ENCODE data around the gene OGDHL.
"Not testable (repeated sequence)": the region's sequence is repeated elsewhere in the genome, so short reads cannot be mapped to it uniquely, and the experiment has no call there.

OGDHL gene

DNA sequence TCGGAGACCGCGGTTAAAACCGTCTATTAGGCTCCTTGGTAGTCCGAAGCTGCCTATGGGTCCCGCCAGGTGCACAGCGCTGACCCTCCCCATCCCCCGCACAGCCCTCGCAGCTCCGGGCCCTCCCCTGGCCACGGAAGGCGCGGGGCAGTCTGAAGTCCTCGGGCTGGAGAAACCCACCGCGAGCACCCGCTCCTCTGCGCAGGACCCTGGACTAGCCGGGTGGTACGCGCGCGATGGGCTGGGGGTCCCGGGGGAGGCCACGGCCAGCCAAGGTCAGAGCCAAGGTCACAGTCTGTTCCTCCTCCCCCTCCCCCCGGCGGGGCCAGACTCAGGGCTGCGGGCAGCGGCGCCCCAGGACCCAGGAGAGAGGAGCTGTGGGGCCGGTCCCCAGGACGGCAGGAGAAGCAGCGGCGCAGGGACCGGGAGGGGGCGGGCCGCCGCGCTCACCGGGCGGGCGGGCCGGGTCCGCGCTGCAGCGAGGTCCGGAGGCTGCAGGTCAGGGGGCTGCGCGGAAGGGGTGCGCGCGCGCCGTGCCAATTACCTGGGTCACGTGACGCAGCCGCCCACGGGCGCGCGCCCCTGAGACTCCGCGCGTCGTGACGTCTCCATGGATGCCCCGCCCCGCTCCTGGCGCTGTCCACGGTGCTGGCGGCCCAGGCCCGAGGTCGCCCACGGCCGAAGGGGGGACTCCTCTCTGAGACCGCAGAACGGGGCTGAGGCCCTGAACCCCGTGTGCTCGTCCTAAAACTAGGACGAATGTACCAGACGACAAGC lies at the start of gene OGDHL:
Gene OGDHL, minus strand, starts transcription at position 535 of the 777 bp plus-strand sequence. CDS start 3,731 bp downstream, outside the sequence.
- no peak for FAIRE-seq
- peak; percentile 61 for DNase-seq (ENCODE audit: insufficient read length, low spot score)
- no peak for TF ChIP-seq POLR2A (IDR thresholded peaks at IDR 0.05; ENCODE audit: low read depth, low read length)

DNA sequence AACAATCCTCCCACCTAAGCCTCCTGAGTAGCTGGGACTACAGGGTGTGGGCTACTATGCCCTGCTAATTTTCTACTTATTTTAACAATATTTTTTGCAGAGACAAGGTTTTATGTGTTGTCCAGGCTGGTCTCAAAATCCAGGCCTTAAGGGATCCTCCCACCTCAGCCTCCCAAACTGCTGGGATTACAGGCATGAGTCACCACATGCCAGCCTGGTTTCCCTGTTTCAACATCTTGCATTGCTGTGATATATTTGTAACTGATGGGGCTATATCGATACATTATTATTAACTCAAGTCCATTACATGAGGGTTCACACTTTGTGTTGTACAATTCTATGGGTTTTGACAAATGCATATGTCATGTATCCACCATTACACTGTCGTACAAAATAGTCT lies 41.9 kb upstream of the OGDHL start:
- no peak for TF ChIP-seq POLR2A (IDR thresholded peaks at IDR 0.05; ENCODE audit: low read depth, low read length)
- FAIRE-seq, result no peak

DNA sequence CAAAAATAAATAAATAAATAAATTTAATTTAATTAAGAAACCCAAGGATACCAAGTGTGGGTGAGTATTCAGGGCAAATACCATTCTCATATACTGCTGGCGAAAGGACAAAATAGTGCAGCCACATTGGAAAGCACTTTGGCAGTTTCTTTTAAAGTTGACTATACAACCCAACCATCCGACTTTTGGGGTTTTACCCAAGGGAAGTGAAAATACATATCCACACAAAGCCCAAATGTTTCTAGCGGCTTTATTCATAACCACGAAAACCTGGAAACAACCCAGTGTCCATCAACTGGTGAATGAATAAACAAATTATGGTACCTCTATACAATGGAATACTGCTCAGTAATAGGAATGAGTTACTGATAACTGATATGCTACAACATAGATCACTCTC lies 36.2 kb upstream of the OGDHL start:
- FAIRE-seq, result no peak
- no peak for DNase-seq (ENCODE audit: insufficient read length, low spot score)
- TF ChIP-seq POLR2A (IDR thresholded peaks at IDR 0.05; ENCODE audit: low read depth, low read length), result no peak

More for the DNA sequence above, 41.9 kb upstream of the OGDHL start:
- no peak for DNase-seq (ENCODE audit: insufficient read length, low spot score)

DNA sequence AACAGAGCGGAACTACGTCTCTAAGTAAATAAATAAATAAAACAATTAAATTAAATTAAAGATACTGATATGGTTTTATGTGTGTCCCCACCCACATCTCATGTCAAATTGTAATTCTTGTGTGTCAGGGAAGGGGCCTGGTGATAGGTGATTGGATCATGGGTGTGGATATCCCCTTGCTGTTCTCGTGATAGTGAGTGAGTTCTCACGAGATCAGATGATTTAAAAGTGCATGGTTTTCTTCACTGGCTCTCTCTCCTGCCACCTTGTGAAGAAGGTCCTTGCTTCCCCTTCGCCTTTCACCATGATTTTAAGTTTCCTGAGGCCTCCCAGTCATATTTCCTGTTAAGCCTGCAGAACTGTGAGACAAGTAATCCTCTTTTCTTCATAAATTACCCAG lies 29.0 kb upstream of the OGDHL start:
- no peak for FAIRE-seq
- no peak for DNase-seq (ENCODE audit: insufficient read length, low spot score)
- TF ChIP-seq POLR2A (IDR thresholded peaks at IDR 0.05; ENCODE audit: low read depth, low read length), result no peak

DNA sequence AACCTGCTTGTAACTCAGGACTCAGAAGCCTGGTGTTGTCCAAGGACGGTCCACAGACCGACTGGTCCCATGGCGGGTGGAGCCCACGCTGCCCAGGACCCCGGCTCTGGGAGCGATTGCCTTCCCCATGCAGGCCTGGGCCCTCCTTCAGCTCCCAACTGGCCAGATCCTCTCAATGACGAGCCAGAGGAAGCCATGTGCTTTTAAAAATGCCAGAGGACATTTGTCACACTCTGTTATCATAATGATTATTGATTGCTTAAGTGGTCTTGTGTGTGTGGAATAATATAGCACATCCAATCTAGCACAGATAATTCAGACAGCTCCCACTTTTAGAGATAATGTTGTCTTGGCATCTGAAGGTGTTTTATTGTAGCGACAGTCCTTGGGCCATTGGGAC lies 22.6 kb upstream of the OGDHL start:
- no peak for TF ChIP-seq POLR2A (IDR thresholded peaks at IDR 0.05; ENCODE audit: low read depth, low read length)
- FAIRE-seq, result no peak
- DNase-seq (ENCODE audit: insufficient read length, low spot score), result no peak

DNA sequence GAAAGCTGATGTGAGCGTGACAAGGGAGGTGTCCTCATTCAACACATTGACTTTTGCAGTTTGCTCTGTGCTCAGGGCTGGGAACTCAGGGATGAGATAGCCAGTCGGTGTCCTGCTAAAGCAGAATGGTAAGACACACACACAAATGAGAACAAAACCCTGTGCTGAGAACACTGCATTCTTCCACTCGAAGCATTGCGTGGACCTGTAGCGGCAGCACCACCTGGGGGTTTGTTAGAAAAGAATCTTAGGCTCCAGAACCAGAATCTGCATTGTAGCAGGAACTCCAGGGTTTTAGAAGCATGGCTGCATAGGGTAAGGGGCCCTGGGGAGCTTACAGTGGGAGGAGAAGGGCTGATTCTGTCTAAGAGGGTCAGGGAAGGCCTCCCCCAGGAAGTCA lies 21.5 kb upstream of the OGDHL start:
- no peak for FAIRE-seq
- no peak for DNase-seq (ENCODE audit: insufficient read length, low spot score)
- no peak for TF ChIP-seq POLR2A (IDR thresholded peaks at IDR 0.05; ENCODE audit: low read depth, low read length)

DNA sequence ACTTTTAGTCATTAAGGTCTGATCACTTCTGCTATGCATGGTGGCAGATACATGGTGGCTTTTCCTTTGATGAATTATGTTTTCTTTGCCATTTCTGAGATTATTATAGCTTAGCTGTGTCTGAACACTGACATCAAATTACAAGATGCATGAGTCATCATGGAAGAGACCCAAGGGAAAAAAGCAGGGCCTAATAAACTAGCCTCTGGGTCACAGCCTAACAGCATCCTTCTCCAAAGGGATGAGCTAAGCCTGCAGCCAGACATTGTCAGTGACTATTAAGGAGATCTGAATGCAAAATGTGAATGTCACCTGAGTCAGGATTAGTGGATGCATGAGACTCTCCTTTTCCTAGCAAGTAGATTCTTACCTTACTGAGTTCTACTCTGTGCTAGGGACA lies 19.1 kb upstream of the OGDHL start:
- no peak for FAIRE-seq
- TF ChIP-seq POLR2A (IDR thresholded peaks at IDR 0.05; ENCODE audit: low read depth, low read length), result no peak
- no peak for DNase-seq (ENCODE audit: insufficient read length, low spot score)

DNA sequence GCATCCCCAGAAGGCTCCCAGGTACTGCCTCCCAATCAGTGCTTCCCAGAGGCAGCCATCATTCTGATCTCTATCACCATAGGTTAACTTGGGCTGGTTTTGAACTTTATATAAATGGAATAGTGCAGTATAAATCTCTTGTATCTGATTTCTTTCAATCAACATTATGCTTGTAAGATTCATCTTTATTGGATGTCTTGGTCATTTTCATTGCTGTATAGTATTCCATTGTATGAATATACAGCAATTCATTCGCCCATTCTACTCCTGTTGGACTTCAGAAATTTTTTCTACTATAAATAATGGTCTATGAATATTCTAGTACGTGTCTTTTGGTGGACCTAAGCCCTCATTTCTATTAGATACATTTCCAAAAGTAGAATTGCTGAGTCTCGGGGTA lies 16.1 kb upstream of the OGDHL start:
- FAIRE-seq (no peak), DNase-seq (ENCODE audit: insufficient read length, low spot score) (no peak)
- TF ChIP-seq POLR2A (IDR thresholded peaks at IDR 0.05; ENCODE audit: low read depth, low read length), result no peak

DNA sequence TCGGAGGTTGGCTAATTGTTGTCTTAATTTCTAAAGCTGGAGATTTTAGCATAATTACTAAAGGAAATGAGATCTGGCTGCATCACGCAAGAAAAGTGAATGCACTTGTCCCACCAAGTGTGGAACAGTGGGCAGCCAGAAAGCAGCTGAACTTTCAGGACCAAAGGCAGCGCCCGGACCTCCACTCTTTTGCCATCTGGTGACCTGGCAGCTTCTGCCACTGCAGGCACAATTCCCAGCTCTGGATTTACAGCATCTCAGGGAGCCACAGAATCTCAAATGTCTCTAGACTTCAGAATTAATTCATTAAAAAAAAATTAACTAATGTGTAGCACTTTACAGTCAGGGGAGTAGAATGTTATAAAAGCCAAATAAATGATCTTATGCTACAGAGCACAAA lies 14.7 kb upstream of the OGDHL start:
- DNase-seq (ENCODE audit: insufficient read length, low spot score) (no peak), FAIRE-seq (no peak)
- TF ChIP-seq POLR2A (IDR thresholded peaks at IDR 0.05; ENCODE audit: low read depth, low read length), result no peak

DNA sequence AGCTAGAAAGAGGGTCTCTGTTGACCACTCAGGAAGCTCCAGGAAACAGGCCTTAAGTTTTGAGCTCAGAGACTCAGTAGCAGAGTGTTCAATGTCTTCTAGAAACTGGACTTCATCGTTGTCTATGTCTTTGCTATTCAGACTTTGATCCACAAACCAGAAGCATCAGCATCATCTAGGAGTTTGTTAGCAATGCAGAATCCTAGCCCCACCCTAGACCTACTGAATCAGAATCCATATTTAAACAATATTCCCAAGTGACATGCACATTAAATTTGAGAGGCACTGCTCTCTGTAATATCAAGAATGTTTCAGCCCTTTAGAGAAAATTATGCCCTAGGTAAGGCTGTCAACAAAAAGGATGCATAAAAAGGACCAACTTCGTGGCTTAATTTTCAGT lies 12.9 kb upstream of the OGDHL start:
- DNase-seq (ENCODE audit: insufficient read length, low spot score), result no peak
- no peak for FAIRE-seq
- no peak for TF ChIP-seq POLR2A (IDR thresholded peaks at IDR 0.05; ENCODE audit: low read depth, low read length)

DNA sequence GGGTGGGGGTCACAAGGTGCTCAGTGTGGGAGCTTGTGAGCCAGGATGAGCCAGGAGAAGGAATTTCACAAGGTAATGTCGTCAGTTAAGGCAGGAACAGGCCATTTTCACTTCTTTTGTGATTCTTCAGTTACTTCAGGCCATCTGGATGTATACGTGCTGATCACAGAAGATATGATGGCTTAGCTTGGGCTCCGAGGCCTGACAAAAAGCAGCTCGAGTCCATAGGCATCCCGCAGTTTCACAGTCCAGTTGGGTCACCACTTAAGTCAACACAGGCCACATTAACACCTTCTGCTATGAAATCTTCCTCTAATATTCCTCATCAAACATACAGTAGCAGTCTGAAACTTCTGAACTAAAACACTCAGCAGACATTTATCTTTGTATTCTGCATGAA lies 10.8 kb upstream of the OGDHL start:
- not testable (repeated sequence) for DNase-seq (ENCODE audit: insufficient read length, low spot score); FAIRE-seq

DNA sequence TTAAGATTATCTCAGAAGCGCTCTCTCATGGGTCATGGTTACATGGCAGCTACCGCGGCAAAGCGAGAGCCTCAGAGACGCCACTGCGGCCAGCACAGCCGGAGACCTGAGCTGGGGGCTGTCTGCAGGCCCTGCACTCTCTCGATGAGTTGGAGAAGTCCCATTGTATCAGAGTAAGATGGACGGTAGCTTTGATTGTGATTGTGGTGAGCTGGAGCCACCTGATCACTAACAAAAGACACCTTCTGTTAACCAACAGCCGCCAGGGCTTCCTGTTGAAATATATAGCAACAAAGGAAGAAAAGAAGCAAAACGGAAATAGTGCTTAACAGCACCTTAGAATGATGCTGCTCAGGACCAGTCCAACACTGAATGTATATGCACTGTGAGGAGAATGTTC lies 8.9 kb upstream of the OGDHL start:
- not testable (repeated sequence) for FAIRE-seq; DNase-seq (ENCODE audit: insufficient read length, low spot score)

DNA sequence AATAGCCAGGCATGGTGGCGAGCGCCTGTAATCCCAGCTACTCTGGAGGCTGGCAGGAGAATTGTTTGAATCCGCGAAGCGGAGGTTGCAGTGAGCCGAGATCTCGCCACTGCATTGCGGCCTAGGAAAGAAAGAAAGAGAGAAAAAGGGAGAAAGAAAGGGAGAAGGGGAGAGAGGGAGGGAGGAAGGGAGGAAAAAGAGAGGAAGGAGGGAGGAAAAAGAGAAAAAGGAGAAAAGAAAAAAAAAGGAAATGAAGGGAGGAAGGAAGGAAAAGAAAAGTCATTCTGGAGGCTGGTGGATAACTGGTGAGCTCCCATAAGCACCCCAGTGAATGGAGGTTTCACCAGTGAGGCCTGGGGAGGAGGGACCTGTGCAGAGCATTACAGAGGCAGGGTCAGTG lies 7.6 kb upstream of the OGDHL start:
- FAIRE-seq, result no peak
- DNase-seq (ENCODE audit: insufficient read length, low spot score), result no peak
- TF ChIP-seq POLR2A (IDR thresholded peaks at IDR 0.05; ENCODE audit: low read depth, low read length), result no peak

DNA sequence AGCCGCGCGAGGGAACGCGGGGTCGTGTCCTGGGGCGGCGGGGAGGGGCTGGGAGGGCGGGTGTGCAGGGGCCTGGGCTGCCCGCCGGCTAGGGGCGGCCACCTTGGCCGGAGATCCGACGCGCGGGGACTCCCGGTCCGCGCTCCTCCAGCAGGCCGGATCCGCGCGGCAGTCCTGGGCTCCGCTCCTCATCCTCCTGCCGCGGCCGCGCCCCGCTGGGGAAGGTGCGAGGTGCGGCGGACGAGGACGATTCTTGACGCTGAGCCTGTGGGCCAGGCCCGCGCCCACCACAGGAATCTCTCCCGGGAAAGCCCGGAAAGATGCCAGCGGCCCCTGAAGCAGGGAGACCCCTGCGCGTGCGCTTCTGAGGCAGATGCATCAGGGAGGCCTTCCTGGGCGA lies 6.6 kb upstream of the OGDHL start:
- no peak for FAIRE-seq
- TF ChIP-seq POLR2A (IDR thresholded peaks at IDR 0.05; ENCODE audit: low read depth, low read length), result no peak
- no peak for DNase-seq (ENCODE audit: insufficient read length, low spot score)

DNA sequence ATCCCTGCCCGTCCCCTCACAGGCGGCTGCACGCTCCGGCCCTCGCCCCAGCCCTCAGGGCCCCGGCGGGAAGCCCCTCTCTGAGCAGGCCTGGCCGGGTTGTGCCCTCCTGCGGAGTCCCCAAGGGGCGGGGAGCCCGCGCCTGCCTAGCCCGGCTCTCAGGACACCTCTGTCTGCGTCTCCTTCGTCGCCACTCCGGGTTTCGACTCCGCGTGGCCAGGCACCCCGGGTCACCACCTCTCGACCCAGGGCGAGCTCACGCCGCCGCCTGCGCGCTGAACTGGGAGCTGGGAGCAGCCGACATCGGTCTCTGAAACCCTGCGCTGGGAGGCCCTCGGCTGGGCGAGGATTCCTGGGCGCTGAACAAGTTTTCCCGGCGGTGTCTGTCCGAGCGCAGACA lies 6.2 kb upstream of the OGDHL start:
- no peak for TF ChIP-seq POLR2A (IDR thresholded peaks at IDR 0.05; ENCODE audit: low read depth, low read length)
- FAIRE-seq, result no peak

DNA sequence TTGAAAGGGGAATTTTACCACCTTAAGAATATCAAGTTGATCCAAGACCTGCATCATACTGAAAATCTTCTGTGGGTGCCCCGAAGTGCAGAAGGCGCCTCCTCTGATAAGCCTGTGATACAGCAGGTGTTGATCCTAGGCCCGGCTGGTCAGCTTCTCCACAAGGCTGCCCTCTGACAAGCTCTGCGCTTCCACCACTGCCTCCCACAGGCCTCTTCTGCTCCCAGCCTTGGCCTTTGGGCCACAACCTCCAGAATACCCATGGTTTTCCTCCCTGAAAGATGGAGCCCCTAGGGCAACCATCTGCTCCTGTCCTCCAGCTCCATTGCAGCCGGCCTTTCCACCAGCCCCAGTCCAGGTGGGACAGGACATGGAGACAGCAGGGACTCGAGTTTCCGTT lies 5.6 kb upstream of the OGDHL start:
- no peak for DNase-seq (ENCODE audit: insufficient read length, low spot score)
- FAIRE-seq, result no peak

More for the DNA sequence above, 6.2 kb upstream of the OGDHL start:
- no peak for DNase-seq (ENCODE audit: insufficient read length, low spot score)

More for the DNA sequence above, 5.6 kb upstream of the OGDHL start:
- TF ChIP-seq POLR2A (IDR thresholded peaks at IDR 0.05; ENCODE audit: low read depth, low read length), result no peak

Data from H54 (cell line).